HG03066 (cell line): ENCODE measurements around the gene NLRP10.

Experiments used
- ATAC-seq: cut with Tn5 transposase; IDR thresholded peaks from one replicate; pipeline ENCODE4 v1.9.1; 2021; ENCODE audit warnings: low read depth; ENCODE audit not compliant: unreplicated experiment

NLRP10 gene

DNA sequence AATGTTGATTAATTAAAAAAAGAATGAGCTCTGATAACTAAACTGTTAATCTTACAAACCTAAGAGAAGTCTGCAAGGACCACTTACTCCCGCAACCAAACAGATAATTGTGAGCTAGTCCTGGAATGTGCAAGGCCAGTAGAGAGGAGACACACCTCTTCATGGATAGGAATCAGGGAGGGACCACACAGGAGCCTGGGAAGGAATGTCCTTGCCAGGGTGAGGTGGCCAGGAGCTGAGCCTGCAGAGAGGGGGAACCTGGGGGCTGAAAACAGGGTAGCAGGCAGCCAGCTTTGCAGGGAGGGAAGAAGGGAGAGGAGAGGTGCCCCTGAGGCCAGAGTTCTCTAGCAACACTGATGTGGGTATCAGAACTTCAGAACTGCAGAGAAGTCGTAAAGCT is 9.4 kb upstream of the NLRP10 start:
- ATAC-seq, result no peak

DNA sequence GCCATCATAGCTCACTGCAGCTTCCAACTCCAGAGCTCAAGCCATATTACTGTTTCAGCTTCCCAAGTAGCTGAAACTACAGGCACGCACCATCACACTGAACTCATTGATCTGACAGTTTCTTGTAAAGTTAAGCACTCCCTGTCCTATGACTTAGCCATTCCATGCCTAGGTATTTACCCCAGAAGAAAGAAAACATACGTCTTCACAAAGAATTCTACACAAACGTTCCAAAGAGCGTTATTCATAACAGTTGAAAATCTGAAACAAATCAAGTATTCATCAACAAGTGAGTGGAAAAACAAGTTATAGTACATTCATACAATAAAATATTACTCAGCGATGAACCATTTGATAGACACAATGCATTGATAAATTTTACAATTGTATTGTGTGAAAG is 7.8 kb upstream of the NLRP10 start:
- ATAC-seq, result no peak

DNA sequence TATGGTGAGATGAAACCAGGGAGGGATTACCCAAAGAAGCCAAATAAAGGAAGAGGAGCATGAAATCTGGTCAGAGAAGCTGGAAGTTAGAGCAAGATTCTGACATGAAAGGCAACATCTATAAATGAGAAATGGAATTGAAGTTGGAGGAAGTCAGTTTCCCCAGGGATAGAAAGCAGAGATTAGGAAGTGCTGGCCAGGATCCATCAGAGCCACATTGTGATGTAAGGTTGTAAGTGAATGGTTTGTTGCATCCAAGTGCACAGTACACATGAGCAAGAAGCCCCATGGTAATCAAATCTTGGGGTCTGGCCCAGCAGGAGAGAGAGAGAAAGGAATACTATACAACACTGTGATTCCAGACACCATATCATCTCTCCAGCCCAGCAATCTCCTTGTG is 6.6 kb upstream of the NLRP10 start:
- ATAC-seq, result no peak

DNA sequence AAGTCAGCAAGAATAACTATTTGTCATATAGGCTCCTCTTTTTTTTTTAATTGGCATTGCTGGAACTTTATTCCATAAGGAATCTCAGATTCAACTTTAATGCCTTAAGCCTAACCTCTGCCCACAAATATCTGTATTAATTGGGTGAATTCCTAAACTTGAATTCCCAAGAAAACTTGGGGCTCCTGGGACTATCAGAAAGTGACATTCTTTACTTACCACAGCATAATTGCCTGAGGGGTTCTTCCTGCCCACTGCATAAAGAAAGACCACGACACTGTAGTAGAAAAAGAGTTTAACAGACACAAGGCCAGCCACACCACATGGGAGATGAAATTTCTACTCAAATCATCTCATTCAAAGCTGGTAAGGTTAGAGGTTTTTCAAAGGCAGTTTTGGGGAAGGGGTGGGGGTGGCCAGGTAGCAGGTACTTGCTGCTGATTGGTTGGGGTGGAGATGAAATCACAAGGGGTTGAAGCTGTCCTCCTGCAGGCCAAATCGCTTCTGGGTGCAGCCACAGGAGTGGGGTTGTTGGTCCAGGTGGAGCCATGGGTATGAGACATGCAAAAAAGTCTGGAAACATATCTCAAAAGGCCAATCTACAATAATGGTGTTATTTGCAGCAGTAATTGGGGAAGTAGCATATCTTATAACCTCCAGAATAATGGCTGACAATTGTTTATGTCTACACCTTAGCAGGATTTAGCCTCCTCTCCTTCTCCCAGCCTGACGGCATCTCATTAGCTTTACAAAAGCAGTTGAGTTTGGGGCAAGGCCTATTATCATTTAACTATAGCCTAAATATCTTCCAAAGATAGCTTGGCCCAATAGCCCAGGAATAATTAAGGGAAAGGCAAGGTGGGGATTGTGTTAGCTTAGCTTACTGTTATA is 4.8 kb upstream of the NLRP10 start:
- ATAC-seq, result no peak

DNA sequence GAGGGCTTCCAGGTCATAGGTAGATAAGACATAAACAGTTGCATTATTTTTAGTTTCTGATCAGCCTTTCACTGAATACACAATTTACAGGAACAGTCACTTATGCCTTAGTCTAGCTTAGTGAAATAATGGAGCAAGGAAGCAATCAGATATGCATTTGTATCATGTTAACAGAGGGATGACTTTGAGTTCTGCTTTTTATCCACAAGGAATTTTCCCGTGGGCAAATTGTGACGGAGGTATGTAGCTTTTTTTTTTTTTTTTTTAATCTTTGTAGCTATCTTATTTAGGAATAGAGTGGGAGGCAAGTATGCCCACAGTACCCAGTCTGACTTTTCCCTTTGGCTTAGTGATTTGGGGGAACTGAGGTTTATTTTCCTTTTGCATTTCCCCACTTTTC is 3.4 kb upstream of the NLRP10 start:
- ATAC-seq, result no peak

DNA sequence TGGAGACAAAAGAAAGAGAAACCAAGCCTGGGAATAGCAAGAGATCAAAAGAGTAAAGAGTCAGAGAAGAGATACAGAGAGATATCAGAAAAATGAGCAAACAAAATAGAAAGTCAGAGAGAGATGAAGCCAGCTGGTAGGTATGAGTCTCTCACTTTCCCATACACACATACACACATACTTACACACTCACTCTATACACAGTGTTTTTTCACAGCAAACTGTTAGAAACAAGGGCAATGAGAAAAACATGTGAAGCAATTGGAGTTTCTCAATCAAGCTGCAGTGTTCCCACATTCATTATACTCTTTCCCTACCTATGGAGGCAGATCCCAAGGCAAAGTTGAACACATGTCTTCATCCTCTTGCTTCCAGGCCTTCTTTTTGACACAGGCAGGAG is 2.6 kb upstream of the NLRP10 start:
- no peak for ATAC-seq

DNA sequence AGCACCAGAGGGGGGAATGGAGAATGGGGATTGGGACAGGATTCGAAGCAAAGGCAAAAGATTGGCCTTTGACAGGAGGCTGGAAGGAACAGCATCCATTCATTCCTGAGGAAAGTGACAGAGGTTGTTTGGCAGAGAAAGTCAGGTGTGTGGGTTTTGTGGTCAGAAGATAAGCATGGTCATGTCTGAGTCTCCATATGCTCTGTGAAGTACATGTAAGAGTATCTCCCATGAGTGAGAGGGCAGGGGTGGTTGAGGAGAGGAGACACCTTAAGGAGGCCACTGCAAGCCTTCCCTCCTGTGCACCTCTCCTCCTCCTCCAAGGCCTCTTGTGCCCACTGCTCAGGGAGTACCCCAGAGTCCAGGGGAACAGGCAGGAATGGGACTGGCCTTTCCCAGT is 1.9 kb upstream of the NLRP10 start:
- no peak for ATAC-seq

DNA sequence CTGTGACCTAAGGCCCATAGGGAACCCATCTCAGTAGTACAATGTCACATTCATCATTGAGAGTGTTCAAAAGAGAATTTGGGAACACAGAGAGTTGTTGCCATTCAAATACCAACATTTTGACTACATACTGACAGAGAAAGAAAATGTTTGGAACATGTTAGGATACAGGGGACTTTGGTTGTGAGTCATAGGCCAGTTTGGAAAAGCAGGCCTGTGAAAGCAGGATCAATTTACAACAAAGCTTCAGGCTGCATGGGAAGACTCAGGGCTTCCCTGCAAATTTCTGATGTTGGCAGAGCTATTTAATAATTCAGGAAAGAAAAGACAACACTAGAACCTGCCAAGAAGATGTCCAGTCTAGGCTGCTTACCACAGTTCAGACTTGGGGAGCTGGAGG is 374 bp downstream of the NLRP10 start:
- ATAC-seq, result no peak

DNA sequence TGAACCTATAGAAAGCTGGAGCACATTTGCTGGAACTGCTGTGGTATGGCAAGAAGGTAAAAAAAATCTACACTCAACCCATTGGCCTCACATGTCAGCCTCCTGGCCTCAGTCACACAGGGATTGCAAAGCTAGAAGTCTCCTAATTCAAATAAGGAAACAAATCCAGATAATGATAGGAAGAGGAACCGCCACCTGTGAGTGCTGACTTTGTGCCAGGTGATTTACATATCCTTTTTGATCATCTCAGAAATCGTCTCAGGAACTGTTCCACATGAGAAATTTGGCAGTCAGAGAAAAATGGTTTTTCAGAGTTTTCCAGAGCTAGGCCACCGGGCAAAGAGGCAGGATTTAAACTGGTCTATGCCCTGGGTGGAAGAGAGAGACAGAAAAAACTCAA is 986 bp downstream of the NLRP10 start:
- no peak for ATAC-seq

DNA sequence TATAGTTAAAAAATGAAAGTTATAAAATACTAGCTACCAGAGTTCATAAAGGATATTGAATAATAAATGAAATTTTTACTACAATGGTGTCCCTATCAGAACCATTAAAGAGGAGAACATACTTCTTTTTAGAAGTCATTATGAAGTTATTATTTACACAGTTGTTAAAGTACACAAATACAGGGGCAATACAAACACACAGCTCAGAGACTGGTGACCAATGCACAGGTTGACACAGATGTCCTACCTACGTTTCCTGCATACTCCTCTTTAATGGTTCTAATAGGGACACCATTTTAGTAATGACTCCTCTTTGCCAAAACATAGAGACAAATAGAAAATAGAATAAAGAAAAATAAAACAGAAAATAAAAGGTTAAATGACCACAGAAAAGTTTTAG is 10.1 kb downstream of the NLRP10 start:
- ATAC-seq, result no peak

DNA sequence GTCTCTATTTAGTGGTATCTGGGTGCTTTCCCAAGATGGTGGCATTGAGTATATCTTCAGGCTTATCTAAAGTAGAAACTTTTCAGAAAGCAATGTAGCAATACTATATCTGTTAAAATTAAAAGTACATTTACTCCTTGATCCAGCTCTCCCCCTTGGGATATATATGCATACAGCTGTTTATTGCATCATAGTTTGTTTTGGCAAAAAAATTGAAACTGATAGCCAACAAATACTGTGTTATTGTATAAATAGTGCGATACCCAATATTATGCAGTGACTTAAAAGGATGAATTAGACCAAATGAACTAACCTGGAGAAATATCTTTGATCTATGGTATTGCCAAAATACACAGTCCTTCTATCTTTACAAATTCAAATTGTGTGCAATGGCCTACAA is 15.3 kb downstream of the NLRP10 start:
- ATAC-seq, result no peak

DNA sequence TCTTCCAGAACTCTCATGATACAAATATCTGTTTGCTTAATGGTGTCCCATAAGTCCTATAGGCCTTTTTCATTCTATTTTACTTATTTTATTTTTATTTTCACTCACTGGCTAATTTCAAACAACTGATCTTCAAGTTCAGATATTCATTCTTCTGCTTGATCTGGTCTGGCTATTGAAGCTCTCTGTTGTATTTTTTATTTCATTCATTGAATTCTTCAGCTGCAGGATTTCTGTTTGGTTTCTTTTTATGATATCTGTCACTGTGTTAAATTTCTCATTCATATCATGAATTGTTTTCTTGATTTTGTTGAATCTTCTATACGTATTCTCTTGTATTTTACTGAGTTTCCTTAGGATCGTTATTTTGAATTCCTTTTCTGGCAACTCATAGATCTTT is 21.1 kb downstream of the NLRP10 start:
- no peak for ATAC-seq

DNA sequence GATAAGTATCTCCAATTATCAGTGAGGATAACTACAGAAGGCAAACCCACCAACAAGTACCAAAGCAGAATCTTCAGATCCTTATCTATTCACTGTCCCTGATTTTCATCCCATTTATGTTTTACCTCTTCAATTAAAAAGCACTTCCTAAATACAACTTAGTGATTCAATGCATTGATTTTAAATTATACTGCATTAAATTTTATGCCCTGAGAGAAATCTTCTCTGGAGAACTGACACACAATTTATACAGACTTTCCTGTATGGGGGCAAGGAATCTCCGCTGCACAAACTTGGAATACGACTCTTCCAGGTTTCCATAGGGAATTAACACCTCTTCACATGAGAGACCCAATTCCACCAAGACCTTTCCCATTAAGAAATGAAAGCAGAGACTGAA is 23.6 kb downstream of the NLRP10 start, which contains the start of gene OR10A3:
Gene OR10A3 (minus strand): TSS at position 101 of the 400 bp plus-strand sequence. CDS start 2,188 bp downstream, outside the sequence.
- no peak for ATAC-seq

DNA sequence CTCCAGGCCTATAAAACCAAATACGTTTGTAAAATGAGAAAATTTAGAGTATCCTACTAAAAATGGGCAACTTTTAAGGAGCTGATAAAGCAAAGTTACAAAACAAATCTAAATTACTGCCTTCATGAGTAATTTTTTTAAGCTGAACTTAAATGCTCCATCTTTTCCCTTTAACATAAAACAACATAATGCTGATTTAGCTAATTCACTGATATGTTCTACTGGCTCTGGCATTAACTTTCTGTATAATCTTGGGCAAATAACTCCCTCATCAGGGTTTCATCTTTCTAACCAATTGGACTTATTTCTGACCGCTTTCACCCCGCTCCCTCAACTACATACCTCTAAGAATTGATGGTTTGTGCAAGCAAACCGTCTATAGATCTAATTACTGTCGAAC is 24.1 kb downstream of the NLRP10 start:
- no peak for ATAC-seq

DNA sequence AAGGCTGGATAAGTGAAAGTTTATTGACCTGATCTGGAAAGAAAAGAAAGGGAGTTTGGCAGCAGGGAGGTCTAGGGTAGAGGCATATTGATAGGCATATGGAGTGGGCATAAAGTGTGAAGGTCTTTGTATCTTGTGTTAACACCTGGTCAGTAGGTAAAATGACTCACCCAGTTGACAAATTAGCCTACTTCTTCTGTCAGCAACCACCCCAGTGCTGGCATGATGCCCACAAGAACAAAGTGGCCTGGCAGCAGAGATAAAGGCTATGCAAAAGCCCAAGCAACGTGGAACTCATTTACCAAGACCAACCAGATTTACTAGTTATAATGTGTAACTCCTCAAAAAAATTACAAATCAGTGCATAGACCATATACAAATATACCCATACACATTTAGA is 28.6 kb downstream of the NLRP10 start:
- no peak for ATAC-seq

DNA sequence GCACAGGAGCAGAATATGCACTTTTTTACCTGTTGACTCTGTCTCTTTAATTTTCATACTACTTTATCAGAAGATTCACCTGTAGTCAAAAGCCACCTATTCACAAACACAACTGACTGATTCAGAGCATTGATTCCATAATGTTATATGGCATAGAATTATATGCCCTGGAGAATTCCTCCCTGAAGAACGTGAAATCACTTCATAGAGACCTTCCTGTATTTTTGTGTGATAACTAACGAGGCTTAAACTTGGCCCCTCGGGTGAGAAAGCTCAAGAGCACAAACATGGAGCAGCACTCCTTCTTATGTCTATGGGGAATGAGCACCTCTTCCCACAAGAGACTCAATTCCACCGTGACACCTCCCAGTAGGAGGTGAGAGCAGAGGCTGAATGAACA is 34.1 kb downstream of the NLRP10 start, which contains the start of gene OR10A6:
Gene OR10A6 (minus strand): TSS at position 101 of the 400 bp plus-strand sequence. CDS start 2,606 bp downstream, outside the sequence.
- ATAC-seq, result no peak

DNA sequence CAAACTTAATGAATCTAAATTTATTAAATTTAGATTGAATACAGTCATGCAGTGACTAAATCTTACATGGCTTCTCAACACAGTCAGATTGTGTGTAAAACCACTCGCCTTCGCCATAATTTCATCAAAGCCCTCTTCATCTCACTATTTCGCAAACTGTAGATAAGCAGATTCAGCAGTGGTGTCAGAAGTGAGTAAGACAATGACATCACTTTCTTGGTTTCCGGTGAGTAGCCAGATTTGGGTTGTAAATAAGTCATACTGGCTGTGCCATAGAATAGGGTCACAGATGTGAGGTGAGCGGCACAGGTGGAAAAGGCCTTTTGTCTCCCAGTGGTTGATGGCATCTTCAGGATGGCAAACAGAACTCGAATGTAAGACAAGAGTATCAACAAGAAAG is 37.6 kb downstream of the NLRP10 start:
- ATAC-seq, result no peak

DNA sequence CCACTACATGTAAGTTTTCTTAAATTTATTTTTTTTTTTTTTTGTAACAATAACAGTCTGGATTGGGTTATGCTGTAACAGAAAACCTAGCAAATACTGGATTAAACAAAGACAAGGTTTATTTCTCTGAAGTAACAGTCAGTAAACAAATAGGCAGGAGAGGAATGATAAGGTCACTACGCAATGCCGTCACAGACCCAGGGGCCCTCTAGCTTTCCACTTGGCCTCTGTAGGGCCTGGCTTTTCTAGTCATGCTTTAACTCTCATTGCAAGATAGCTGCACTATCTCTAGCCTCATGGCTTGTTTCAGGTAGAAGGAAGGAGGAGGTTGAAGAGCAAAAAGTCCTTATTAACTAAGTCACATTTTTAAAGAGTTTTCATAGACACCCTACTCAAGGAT is 40.7 kb downstream of the NLRP10 start:
- no peak for ATAC-seq

DNA sequence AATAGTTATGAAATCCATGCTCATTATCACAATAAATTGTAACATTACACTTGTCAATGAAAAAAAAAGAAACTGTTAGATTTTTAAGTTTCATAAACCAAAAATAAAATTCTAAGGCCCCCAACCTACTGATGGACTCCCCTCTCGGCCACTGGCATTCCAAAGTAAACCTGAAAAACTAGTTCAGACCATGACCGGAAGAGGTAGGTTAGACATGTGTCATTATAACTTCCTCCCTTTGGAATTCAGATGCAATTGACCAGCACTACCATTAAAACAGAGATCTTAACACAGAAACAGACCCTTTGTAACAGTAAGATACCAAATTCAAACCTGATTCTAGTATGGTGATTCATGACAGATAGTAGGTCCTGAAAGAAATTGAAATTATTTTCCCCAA is 47.1 kb downstream of the NLRP10 start:
- no peak for ATAC-seq
